NCI-H2171 treated with DMSO at 0.1 percent for 48 hours (cell line): ENCODE results near the gene ENTREP1.

ENCODE experiments used
- DNase-seq: peaks from one replicate; lab custom pipeline; 2025; lab: John Stamatoyannopoulos, UW

ENTREP1 gene

GRCh38 chr9:69319324-69320025 lies 5.5 kb upstream of the ENTREP1 start:
- peak; percentile 12 for DNase-seq

DNA sequence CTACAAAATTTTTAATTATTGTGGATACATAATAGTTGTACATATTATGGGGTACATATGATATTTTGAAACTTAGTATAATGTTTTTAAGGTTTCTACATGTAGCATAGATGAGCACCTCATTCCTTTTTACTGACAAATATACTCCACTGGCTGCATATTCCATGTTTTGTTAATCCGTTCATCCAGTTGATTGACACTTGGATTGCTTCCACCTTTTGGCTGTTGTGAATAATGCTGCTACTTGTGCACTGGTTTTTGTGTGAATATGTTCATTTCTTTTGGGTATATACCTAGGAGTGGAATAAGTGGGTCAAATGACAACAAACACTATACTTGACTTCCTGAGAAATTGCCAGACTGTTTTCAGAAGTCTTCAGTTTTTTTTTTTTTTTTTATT lies 2.8 kb upstream of the ENTREP1 start:
- no peak for DNase-seq

DNA sequence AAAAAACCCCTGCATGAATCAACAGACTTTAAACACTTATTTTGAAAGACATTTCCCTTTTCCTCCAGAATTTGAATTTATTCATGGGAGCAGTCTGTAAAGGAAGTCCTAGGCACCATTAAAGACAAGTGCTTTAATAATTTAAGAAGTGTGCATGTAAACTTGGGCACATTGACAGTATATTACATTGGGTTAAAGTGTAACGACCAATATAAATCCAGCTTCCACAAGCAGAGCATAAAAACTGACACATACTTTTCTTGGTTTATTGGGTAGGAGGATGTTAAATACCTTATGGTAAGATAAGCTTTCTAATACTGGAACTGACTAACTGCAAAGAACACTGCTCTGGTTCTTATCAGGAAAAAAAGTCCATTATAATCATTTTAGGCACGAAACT lies 1.2 kb upstream of the ENTREP1 start:
- no peak for DNase-seq

GRCh38 chr9:69325409-69326212 lies 596 bp downstream of the ENTREP1 start:
- DNase-seq = peak; percentile 11

- DNase-seq = no peak
Observed at GRCh38 chr9:69326261-69326660, 1.2 kb downstream of the ENTREP1 start.

GRCh38 chr9:69330580-69330979 lies 5.6 kb downstream of the ENTREP1 start:
- DNase-seq = no peak

DNA sequence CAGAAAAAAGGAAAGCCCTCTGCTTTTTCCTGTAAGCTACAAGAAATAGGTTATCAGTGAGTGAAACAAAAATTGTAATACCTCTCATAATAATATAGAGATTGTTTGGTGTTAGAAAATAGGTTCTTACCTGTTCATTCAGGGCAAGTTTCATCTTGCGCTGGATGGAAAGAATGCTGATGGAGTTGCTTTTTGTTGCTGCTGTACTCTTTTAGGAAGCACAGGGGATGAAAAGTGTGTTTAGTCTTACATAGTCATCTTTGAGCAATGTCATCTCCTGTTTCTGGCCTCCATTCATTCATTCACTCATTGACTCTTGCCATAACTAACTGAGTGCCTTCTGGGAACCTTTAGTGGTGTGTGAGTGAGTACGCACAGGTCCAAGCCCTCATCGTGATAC lies 6.4 kb downstream of the ENTREP1 start:
- no peak for DNase-seq

- DNase-seq = no peak
Observed at GRCh38 chr9:69332067-69332685, 7.2 kb downstream of the ENTREP1 start.

DNA sequence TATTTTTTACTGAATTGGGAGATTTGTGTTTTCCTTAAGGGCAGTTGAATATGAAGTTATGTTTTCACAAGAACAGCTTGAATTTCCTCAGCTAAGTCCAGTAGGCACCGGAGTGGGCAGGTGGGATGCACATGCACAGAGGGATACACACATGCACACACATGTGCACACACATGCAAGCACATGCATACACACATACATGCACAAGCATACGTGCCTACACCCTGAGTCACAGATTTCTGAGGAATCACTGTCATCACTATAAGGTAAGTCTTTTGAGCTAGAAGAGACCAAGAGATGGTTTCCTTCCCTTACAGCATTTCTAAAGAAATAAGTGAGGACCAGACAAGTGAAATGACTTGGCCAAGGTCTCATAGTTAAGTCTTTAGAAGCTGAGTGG lies 8.7 kb downstream of the ENTREP1 start:
- no peak for DNase-seq

- no peak for DNase-seq
Observed at GRCh38 chr9:69334317-69334716, 9.3 kb downstream of the ENTREP1 start.

DNA sequence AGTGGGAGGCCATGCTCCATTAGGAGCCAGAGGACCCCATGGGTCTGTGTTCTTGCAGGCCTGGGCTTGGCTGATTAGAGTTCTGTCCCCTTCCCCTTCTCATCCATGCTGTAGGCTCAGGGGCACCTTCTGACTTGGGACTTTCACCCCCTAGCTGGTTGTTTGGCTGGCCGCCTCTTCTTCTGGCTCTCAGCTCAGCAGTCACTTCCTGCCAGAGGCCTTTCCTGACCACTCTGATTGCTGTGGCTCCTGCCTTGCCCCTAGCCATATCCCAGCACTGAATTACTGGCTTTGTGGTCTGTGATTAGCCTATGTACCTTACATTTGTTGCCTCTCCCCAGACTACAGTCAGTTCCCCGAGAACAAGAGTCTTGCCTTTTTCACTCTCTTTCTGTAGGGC lies 14.6 kb downstream of the ENTREP1 start:
- no peak for DNase-seq

- DNase-seq = no peak
Observed at GRCh38 chr9:69340631-69341030, 15.6 kb downstream of the ENTREP1 start.

GRCh38 chr9:69342769-69343168 lies 17.8 kb downstream of the ENTREP1 start:
- DNase-seq = no peak

DNA sequence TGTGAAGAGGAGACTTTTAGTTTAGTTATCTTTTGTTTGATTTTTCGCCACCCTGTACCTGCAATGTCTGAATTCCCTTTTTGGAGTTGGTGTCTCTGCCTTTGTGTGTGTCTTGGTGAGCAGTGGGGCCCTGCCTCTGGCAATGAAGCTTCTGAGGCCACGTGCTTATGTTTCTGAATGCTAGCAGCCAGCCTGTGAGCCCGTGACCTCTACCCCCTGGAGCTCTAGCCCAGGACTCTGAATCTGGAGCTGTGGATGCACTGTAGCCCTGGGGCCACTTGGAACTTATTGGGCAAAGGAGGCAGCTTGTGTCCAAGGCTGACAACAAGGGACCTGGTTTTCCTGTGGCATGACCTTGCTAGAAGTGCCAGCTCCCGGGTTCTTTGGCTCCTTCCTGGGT lies 19.4 kb downstream of the ENTREP1 start:
- DNase-seq = no peak

GRCh38 chr9:69346596-69347390 lies 21.8 kb downstream of the ENTREP1 start:
- no peak for DNase-seq

DNA sequence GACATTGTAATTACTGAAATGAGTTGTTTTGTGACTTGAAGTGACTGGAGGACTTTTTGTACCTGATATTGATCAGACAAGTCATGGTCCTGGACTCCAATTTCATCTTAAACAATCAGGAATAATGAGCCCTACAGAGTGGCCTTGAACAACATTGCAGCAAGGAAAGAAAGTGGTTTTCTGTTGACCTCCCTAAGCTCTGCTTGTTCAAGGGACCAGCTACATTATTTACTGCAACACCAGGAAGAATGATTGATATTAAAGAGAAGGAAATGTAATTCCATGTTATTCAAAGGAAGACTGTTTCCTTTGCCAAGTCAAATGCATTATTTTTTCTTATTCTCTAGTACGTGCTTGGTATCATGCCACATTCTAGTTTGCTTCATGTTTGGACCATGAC lies 22.6 kb downstream of the ENTREP1 start:
- no peak for DNase-seq

DNA sequence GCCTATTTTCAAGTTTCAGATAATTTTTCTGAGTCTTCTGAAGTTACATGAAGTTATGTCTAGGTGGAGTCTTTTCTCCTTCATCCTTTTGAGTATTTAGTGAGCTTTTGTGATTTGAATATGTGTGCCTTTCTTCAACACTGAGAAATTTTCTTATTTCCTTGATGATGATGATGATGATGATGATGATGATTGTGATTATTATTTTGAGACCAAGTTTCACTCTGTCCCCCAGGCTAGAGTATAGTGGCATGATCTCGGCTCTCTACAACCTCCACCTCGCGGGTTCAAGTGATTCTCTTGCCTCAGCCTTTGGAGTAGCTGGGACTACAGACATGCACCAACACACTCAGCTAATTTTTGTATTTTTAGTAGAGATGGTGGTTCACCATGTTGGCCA lies 26.2 kb downstream of the ENTREP1 start:
- no peak for DNase-seq

DNA sequence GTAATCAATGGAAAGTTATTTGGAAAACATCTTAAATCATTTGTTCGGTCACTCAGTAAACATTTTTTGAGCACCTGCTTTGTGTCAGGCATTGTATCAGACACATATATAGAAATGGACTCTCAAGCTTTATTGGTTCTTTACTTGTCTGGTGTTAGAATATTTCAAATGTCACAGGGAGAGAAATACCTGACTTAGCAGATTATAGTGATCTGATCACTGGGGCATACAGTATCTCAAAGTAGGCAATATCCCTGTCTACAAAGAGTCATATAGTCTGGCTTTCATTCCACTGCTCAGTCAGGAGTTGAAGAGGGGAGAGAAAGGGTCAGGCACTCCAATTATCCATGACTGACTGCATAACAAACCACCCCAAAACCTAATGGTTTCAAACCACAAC lies 30.2 kb downstream of the ENTREP1 start:
- DNase-seq = no peak

- DNase-seq = no peak
Observed at GRCh38 chr9:69357030-69357775, 32.2 kb downstream of the ENTREP1 start.

GRCh38 chr9:69357821-69358220 lies 32.8 kb downstream of the ENTREP1 start:
- no peak for DNase-seq

DNA sequence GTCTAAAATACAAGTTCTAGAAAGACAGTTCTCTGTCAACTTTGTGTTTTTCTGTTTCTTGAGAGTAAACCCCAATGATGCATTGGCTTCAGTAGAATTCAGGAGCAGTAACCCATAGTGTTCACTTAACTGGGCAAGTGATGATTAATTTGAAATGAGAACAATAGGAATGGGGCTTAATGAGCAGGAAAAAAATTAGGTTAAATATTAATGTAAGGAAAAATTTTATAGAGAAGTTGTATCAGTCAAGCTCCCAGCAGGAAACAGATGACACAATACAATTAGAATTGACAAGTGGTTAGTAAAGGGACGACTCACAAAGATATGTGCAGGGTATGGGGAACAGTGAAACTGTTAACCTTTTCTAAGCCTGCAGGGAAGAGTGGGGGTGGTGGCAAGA lies 38.2 kb downstream of the ENTREP1 start:
- DNase-seq = no peak
